HCT116 (cell line): ENCODE measurements around the gene LRIF1. TPM values are rescaled to one million over a fixed set of nuclear protein-coding genes. Genes with fewer than 3 reads are reported as not detected.

Experiments used
- ATAC-seq: fragments of 200-7000 bp; cut with Tn5 transposase; 2 replicates; pipeline ENCODE4 v1.9.1; 2020; ENCODE audit warnings: mild to moderate bottlenecking, moderate library complexity
- BruUV-seq: library from RNA; stranded (reverse); fragments of 400-500 nt; replicated peaks from 2 replicates; lab custom pipeline; 2021; lab: Mats Ljungman, UMichigan
- CTCF ChIA-PET: fragments of 300-600 bp; sonication (Branson Sonifier 250); formaldehyde crosslinking; loops from one replicate; lab custom pipeline; 2021; ENCODE audit warnings: antibody characterized with exemption; lab: Charles Lee
- POLR2A ChIA-PET: fragments of 300-600, 350-600 bp; sonication (Branson Sonifier 250); formaldehyde crosslinking; loops from one replicate; lab custom pipeline; 2021; ENCODE audit warnings: antibody characterized with exemption; lab: Charles Lee
- RAD21 ChIA-PET, 2 experiments: fragments of 300-600 bp; sonication (Branson Sonifier 250); formaldehyde crosslinking; loops; one replicate each; lab custom pipeline; 2023; ENCODE audit warnings: low total read pairs in 2 of 2; ENCODE audit not compliant: uncharacterized antibody in 2 of 2, unreplicated experiment in 2 of 2, low non-redundant PET in 1 of 2; lab: Charles Lee
- DNase-seq: peaks from one replicate; pipeline ENCODE4 v3.0.0-alpha.2; 2010; ENCODE audit warnings: low read depth, low spot score
- H2AFZ ChIP-seq: fragments of 200-600 bp; shearing (Covaris generic), sonication (generic); 2 replicates; pipeline ENCODE4 v1.6.1; 2017; ENCODE audit warnings: low read depth, mixed run types, mixed read lengths, antibody characterized with exemption, low read length; ENCODE audit not compliant: poor library complexity, severe bottlenecking
- H3K27ac ChIP-seq: 2 replicates; pipeline ENCODE4 v1.5.1; 2012; ENCODE audit warnings: low read depth, low read length
- H3K27me3 ChIP-seq: fragments of 200-600 bp; sonication (generic); 2 replicates; pipeline ENCODE4 v1.6.1; 2016; ENCODE audit warnings: mixed run types, low read length, mixed read lengths; ENCODE audit not compliant: insufficient read depth
- H3K36me3 ChIP-seq, 2 experiments: fragments of 200-500 bp in 1 of 2; fragments of 200-600 bp in 1 of 2; sonication (Bioruptor generic) in 1 of 2; sonication (generic) in 1 of 2; 2 replicates each; pipeline versions ENCODE4 v1.5.1 to v1.6.1; 2014 to 2016; ENCODE audit warnings: low read length in 2 of 2, inconsistent platforms in 1 of 2, mixed read lengths in 1 of 2, mixed run types in 1 of 2; ENCODE audit not compliant: insufficient read depth in 2 of 2, control insufficient read depth in 1 of 2
- H3K4me1 ChIP-seq, 2 experiments: fragments of 200-600 bp in 1 of 2; sonication (generic) in 1 of 2; 2 replicates each; pipeline versions ENCODE4 v1.5.1 to v1.6.1; 2012 to 2017; ENCODE audit warnings: low read length in 2 of 2, inconsistent platforms in 1 of 2, mild to moderate bottlenecking in 1 of 2, mixed read lengths in 1 of 2, mixed run types in 1 of 2, moderate library complexity in 1 of 2; ENCODE audit not compliant: insufficient read depth in 2 of 2, control insufficient read depth in 1 of 2
- H3K4me2 ChIP-seq: fragments of 200-600 bp; sonication (generic); 2 replicates; pipeline ENCODE4 v1.6.1; 2017; ENCODE audit warnings: mixed run types, low read length, mixed read lengths
- H3K4me3 ChIP-seq, 2 experiments: fragments of 200-600 bp in 1 of 2; sonication (generic) in 1 of 2; replicated peaks in 1 of 2; 2 replicates each; pipeline ENCODE4 v1.5.1; 2011 to 2016; ENCODE audit warnings: low read length in 2 of 2, control low read depth in 1 of 2, low read depth in 1 of 2, mild to moderate bottlenecking in 1 of 2, mixed read lengths in 1 of 2, mixed run types in 1 of 2
- H3K79me2 ChIP-seq: fragments of 200-600 bp; sonication (generic); 2 replicates; pipeline ENCODE4 v1.6.1; 2017; ENCODE audit warnings: mild to moderate bottlenecking, mixed run types, low read length, moderate library complexity, mixed read lengths; ENCODE audit not compliant: insufficient read depth
- H3K9ac ChIP-seq: fragments of 200-600 bp; sonication (generic); 2 replicates; pipeline ENCODE4 v1.6.1; 2016; ENCODE audit warnings: low read length, mixed read lengths
- H3K9me2 ChIP-seq: fragments of 200-600 bp; sonication (generic), shearing (Covaris generic); 2 replicates; pipeline ENCODE4 v1.6.1; 2017; ENCODE audit warnings: mixed run types, mild to moderate bottlenecking, moderate library complexity; ENCODE audit not compliant: insufficient read depth
- H3K9me3 ChIP-seq, 2 experiments: fragments of 200-500 bp in 1 of 2; fragments of 200-600 bp in 1 of 2; sonication (Bioruptor generic) in 1 of 2; sonication (generic) in 1 of 2; 2 replicates each; pipeline ENCODE4 v1.6.1; 2014 to 2017; ENCODE audit warnings: low read length in 2 of 2, mixed read lengths in 2 of 2, inconsistent platforms in 1 of 2, low read depth in 1 of 2, mild to moderate bottlenecking in 1 of 2, mixed run types in 1 of 2, moderate library complexity in 1 of 2; ENCODE audit not compliant: control insufficient read depth in 1 of 2, insufficient read depth in 1 of 2
- H4K20me1 ChIP-seq: fragments of 200-600 bp; sonication (generic), shearing (Covaris generic); 2 replicates; pipeline ENCODE4 v1.6.1; 2017; ENCODE audit warnings: mixed run types, mild to moderate bottlenecking, moderate library complexity; ENCODE audit not compliant: insufficient read depth
- CBX3 ChIP-seq: IDR thresholded peaks from 2 replicates; pipeline ENCODE4 v1.6.1; 2012; ENCODE audit warnings: low read depth
- CEBPB ChIP-seq: IDR thresholded peaks from 2 replicates; pipeline ENCODE4 v1.6.1; 2012; ENCODE audit warnings: low read depth
- ELF1 ChIP-seq: IDR thresholded peaks from 2 replicates; pipeline ENCODE4 v1.6.1; 2012; ENCODE audit warnings: low read depth, borderline replicate concordance
- EZH2 ChIP-seq: fragments of 200-600 bp; sonication (generic); IDR thresholded peaks from 2 replicates; pipeline ENCODE4 v1.6.1; 2017; ENCODE audit warnings: antibody characterized with exemption, mixed run types
- FOSL1 ChIP-seq: IDR thresholded peaks from 2 replicates; pipeline ENCODE4 v1.6.1; 2012; ENCODE audit warnings: low read depth
- JUND ChIP-seq: IDR thresholded peaks from 2 replicates; pipeline ENCODE4 v1.6.1; 2012
- POLR2A ChIP-seq: IDR thresholded peaks from 2 replicates; pipeline ENCODE4 v1.7.0; 2011; ENCODE audit warnings: borderline replicate concordance; ENCODE audit not compliant: insufficient read depth, insufficient read length; ENCODE audit errors: extremely low read depth
- POLR2AphosphoS5 ChIP-seq: IDR thresholded peaks from 2 replicates; pipeline ENCODE4 v1.6.1; 2011; ENCODE audit warnings: mild to moderate bottlenecking, low read depth, low read length, moderate library complexity
- RAD21 ChIP-seq: IDR thresholded peaks from 2 replicates; pipeline ENCODE4 v1.6.1; 2012; ENCODE audit warnings: low read depth, mild to moderate bottlenecking
- SP1 ChIP-seq: IDR thresholded peaks from 2 replicates; pipeline ENCODE4 v1.6.1; 2012; ENCODE audit warnings: low read depth
- SRF ChIP-seq: IDR thresholded peaks from 2 replicates; pipeline ENCODE4 v1.6.1; 2012; ENCODE audit warnings: low read depth
- TCF7L2 ChIP-seq: IDR thresholded peaks from 2 replicates; pipeline ENCODE4 v1.7.0; 2011; ENCODE audit warnings: borderline replicate concordance, inconsistent platforms; ENCODE audit not compliant: insufficient read depth, insufficient read length; ENCODE audit errors: extremely low read depth
- ZFX ChIP-seq: fragments of 450-650 bp; IDR thresholded peaks from 2 replicates; pipeline ENCODE4 v1.6.1; 2017
- ZNF274 ChIP-seq: fragments of 200-500 bp; sonication (Bioruptor generic); IDR thresholded peaks from 2 replicates; pipeline ENCODE4 v1.6.1; 2014; ENCODE audit warnings: mild to moderate bottlenecking, low read depth, low read length, inconsistent platforms
- intact Hi-C: fragments of 100-400 bp; cut with micrococcal nuclease; formaldehyde crosslinking; loops from 2 replicates; pipeline ENCODE4 v1.10.0; 2022
- total RNA-seq: library from RNA; stranded (reverse); gene quantifications from one replicate; pipeline ENCODE4 v1.2.1, GENCODE V29; 2021; ENCODE audit not compliant: unreplicated experiment
- TF ChIP-seq, protein P1 (sequence below): IDR thresholded peaks from 2 replicates; pipeline ENCODE4 v1.6.1; 2012
- TF ChIP-seq, protein P2 (sequence below): IDR thresholded peaks from 2 replicates; pipeline ENCODE4 v1.6.1; 2012; ENCODE audit warnings: low read depth
- TF ChIP-seq, protein P3 (sequence below): IDR thresholded peaks from 2 replicates; pipeline ENCODE4 v1.6.1; 2011; ENCODE audit warnings: mild to moderate bottlenecking, low read length, moderate library complexity; ENCODE audit not compliant: insufficient replicate concordance; ENCODE audit errors: extremely low read depth

LRIF1 gene
- total RNA-seq, 1 experiment from 2014 or later = 21.8 TPM

DNA sequence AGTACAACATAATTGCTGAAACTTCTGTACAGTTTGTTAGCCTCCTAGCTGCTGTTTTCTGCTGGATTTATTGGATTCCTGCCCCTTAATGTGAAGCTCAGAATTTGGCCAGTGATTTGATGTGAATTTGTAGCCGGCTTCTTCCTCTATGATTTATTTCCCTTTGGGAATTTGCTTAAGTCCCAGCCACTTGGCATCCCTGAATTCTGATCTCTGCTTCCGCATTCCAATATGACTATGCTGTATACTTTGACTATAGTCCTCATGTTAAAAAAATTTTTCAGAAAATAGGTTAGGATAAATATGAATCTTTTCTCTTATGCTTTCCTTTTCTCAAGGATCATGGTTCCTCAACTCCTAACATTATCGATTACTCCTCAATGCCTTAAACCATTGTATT, 12.4 kb upstream of the LRIF1 start:
- TF ChIP-seq, protein P1, sequence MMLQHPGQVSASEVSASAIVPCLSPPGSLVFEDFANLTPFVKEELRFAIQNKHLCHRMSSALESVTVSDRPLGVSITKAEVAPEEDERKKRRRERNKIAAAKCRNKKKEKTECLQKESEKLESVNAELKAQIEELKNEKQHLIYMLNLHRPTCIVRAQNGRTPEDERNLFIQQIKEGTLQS = no peak
- no peak for TF ChIP-seq SRF
- no peak for TF ChIP-seq TCF7L2
- no peak for TF ChIP-seq CBX3
- no peak for TF ChIP-seq RAD21
- TF ChIP-seq ZFX = no peak
- Histone ChIP-seq H3K9me2 (no peaks in the 10 kb centered on the region), H3K79me2 (no peaks in the 10 kb centered on the region), H3K4me1 (no peaks in the 10 kb centered on the region), H3K36me3 (no peaks in the 10 kb centered on the region), H2AFZ (no peak overlapping the region), H3K4me2 (no peak overlapping the region), H3K27me3 (no peaks in the 10 kb centered on the region), H3K27ac (no peak overlapping the region), H3K9ac (no peak overlapping the region), H4K20me1 (no peaks in the 10 kb centered on the region), H3K4me3 (no peak overlapping the region), H3K9me3 (no peaks in the 10 kb centered on the region)
- CTCF ChIA-PET = interaction anchor here (1.2 kb wide), 1 partner anchor 17 kb away, joined by 4 read pairs; no protein-coding TSS in a partner anchor
- DNase-seq (no peak), ATAC-seq (no peak)
- RAD21 ChIA-PET = no interaction called here
- BruUV-seq = no TSS peak
- intact Hi-C loops = no loop called here
- POLR2A ChIA-PET = interaction anchor here (1.1 kb wide), 1 partner anchor 12 kb away, joined by 4 read pairs; the partner anchor contains the start of gene LRIF1

DNA sequence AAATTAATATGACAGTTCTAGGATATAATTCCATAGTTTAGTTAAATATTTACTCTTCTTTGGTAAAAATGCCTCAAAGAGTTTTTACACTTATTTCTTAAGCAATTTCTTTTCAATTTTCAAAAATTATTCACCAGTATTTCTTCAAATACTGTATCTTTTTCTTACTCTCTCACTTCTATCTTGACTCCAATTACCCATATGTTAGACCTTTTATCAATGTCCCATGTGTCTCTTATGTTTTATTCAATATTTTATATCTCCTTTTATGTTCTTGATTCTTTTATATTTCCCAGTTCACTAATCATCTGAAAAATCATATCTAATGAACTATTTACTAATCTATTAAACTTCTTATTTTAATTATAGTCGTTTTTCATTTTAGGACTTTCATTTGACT, 11.5 kb upstream of the LRIF1 start:
- Histone ChIP-seq H3K9ac (no peak overlapping the region), H3K9me2 (no peaks in the 10 kb centered on the region), H3K4me1 (no peaks in the 10 kb centered on the region), H4K20me1 (no peaks in the 10 kb centered on the region), H3K4me2 (no peak overlapping the region), H2AFZ (no peak overlapping the region), H3K4me3 (no peak overlapping the region), H3K27me3 (no peaks in the 10 kb centered on the region), H3K79me2 (no peaks in the 10 kb centered on the region), H3K27ac (no peak overlapping the region), H3K9me3 (no peaks in the 10 kb centered on the region), H3K36me3 (no peaks in the 10 kb centered on the region)
- BruUV-seq = no TSS peak
- ATAC-seq (no peak), DNase-seq (no peak)
- ChIA-PET POLR2A (no interaction called here), CTCF (no interaction called here), RAD21 (no interaction called here)
- intact Hi-C loops = no loop called here
- TF ChIP-seq JUND (no peak), POLR2A (no peak), ZNF274 (no peak), FOSL1 (no peak), ELF1 (no peak), ZFX (no peak), CEBPB (no peak), CBX3 (no peak), EZH2 (no peak), POLR2AphosphoS5 (no peak), SP1 (no peak)
- TF ChIP-seq, protein P2, sequence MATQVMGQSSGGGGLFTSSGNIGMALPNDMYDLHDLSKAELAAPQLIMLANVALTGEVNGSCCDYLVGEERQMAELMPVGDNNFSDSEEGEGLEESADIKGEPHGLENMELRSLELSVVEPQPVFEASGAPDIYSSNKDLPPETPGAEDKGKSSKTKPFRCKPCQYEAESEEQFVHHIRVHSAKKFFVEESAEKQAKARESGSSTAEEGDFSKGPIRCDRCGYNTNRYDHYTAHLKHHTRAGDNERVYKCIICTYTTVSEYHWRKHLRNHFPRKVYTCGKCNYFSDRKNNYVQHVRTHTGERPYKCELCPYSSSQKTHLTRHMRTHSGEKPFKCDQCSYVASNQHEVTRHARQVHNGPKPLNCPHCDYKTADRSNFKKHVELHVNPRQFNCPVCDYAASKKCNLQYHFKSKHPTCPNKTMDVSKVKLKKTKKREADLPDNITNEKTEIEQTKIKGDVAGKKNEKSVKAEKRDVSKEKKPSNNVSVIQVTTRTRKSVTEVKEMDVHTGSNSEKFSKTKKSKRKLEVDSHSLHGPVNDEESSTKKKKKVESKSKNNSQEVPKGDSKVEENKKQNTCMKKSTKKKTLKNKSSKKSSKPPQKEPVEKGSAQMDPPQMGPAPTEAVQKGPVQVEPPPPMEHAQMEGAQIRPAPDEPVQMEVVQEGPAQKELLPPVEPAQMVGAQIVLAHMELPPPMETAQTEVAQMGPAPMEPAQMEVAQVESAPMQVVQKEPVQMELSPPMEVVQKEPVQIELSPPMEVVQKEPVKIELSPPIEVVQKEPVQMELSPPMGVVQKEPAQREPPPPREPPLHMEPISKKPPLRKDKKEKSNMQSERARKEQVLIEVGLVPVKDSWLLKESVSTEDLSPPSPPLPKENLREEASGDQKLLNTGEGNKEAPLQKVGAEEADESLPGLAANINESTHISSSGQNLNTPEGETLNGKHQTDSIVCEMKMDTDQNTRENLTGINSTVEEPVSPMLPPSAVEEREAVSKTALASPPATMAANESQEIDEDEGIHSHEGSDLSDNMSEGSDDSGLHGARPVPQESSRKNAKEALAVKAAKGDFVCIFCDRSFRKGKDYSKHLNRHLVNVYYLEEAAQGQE = no peak
- TF ChIP-seq, protein P3, sequence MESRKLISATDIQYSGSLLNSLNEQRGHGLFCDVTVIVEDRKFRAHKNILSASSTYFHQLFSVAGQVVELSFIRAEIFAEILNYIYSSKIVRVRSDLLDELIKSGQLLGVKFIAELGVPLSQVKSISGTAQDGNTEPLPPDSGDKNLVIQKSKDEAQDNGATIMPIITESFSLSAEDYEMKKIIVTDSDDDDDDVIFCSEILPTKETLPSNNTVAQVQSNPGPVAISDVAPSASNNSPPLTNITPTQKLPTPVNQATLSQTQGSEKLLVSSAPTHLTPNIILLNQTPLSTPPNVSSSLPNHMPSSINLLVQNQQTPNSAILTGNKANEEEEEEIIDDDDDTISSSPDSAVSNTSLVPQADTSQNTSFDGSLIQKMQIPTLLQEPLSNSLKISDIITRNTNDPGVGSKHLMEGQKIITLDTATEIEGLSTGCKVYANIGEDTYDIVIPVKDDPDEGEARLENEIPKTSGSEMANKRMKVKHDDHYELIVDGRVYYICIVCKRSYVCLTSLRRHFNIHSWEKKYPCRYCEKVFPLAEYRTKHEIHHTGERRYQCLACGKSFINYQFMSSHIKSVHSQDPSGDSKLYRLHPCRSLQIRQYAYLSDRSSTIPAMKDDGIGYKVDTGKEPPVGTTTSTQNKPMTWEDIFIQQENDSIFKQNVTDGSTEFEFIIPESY = no peak
